H9 (cell line): ENCODE results near the gene SFXN5. TPM values are rescaled to one million over a fixed set of nuclear protein-coding genes. Genes with fewer than 3 reads are reported as not detected.

Experiments used
- DNase-seq: peaks from one replicate; pipeline ENCODE4 v3.0.0-alpha.2; 2017
- H2AFZ ChIP-seq: one replicate; pipeline ENCODE4 v1.6.1; 2013; ENCODE audit warnings: mild to moderate bottlenecking, low read length, control low read depth, moderate library complexity
- H2AK5ac ChIP-seq: 2 replicates; pipeline ENCODE4 v1.6.1; 2013; ENCODE audit warnings: low read length, control low read depth, mixed read lengths; ENCODE audit not compliant: insufficient read length
- H2BK120ac ChIP-seq: one replicate; pipeline ENCODE4 v1.6.1; 2013; ENCODE audit warnings: low read depth, mild to moderate bottlenecking, low read length, control low read depth, inconsistent platforms; ENCODE audit not compliant: poor library complexity, severe bottlenecking
- H2BK12ac ChIP-seq: 2 replicates; pipeline ENCODE4 v1.6.1; 2013; ENCODE audit warnings: low read length, control low read depth, mixed read lengths, low read depth; ENCODE audit not compliant: insufficient read length
- H2BK15ac ChIP-seq: 2 replicates; pipeline ENCODE4 v1.6.1; 2013; ENCODE audit warnings: low read depth, low read length, control low read depth
- H2BK20ac ChIP-seq: one replicate; pipeline ENCODE4 v1.6.1; 2013; ENCODE audit warnings: low read depth, mild to moderate bottlenecking, low read length, control low read depth, inconsistent platforms; ENCODE audit not compliant: poor library complexity, severe bottlenecking
- H2BK5ac ChIP-seq: 2 replicates; pipeline ENCODE4 v1.6.1; 2013; ENCODE audit warnings: low read length, control low read depth, mixed read lengths; ENCODE audit not compliant: insufficient read length
- H3K14ac ChIP-seq: 2 replicates; pipeline ENCODE4 v1.6.1; 2013; ENCODE audit warnings: low read length, control low read depth; ENCODE audit not compliant: insufficient read depth
- H3K18ac ChIP-seq: 2 replicates; pipeline ENCODE4 v1.6.1; 2013; ENCODE audit warnings: low read depth, mild to moderate bottlenecking, mixed read lengths, low read length, control low read depth; ENCODE audit not compliant: insufficient read length
- H3K23ac ChIP-seq: 2 replicates; pipeline ENCODE4 v1.6.1; 2013; ENCODE audit warnings: low read length, control low read depth, mixed read lengths, low read depth; ENCODE audit not compliant: insufficient read length
- H3K23me2 ChIP-seq: 2 replicates; pipeline ENCODE4 v1.6.1; 2013; ENCODE audit warnings: low read depth, mild to moderate bottlenecking, mixed read lengths, low read length, control low read depth; ENCODE audit not compliant: insufficient read length, poor library complexity, severe bottlenecking
- H3K27ac ChIP-seq: 2 replicates; pipeline ENCODE4 v1.5.1; 2013; ENCODE audit warnings: low read length, control low read depth, mixed read lengths, low read depth; ENCODE audit not compliant: insufficient read length
- H3K27me3 ChIP-seq: 2 replicates; pipeline ENCODE4 v1.6.1; 2013; ENCODE audit warnings: low read length, control low read depth, inconsistent platforms; ENCODE audit not compliant: insufficient read depth
- H3K4ac ChIP-seq: 2 replicates; pipeline ENCODE4 v1.6.1; 2013; ENCODE audit warnings: low read depth, mild to moderate bottlenecking, control low read depth, inconsistent platforms, low read length, moderate library complexity
- H3K4me1 ChIP-seq: 2 replicates; pipeline ENCODE4 v1.6.1; 2013; ENCODE audit warnings: low read length, control low read depth, inconsistent platforms; ENCODE audit not compliant: insufficient read depth
- H3K4me2 ChIP-seq: 2 replicates; pipeline ENCODE4 v1.6.1; 2013; ENCODE audit warnings: low read length, control low read depth, mixed read lengths; ENCODE audit not compliant: insufficient read length, insufficient read depth
- H3K56ac ChIP-seq: 2 replicates; pipeline ENCODE4 v1.6.1; 2013; ENCODE audit warnings: low read depth, mild to moderate bottlenecking, mixed read lengths, low read length, control low read depth; ENCODE audit not compliant: insufficient read length
- H3K79me1 ChIP-seq: 2 replicates; pipeline ENCODE4 v1.6.1; 2013; ENCODE audit warnings: low read depth, mild to moderate bottlenecking, moderate library complexity, low read length, control low read depth, inconsistent platforms; ENCODE audit not compliant: insufficient read depth, poor library complexity, severe bottlenecking
- H3K79me2 ChIP-seq: 2 replicates; pipeline ENCODE4 v1.6.1; 2013; ENCODE audit warnings: low read length, control low read depth, inconsistent platforms; ENCODE audit not compliant: insufficient read depth
- H3K9ac ChIP-seq: 2 replicates; pipeline ENCODE4 v1.6.1; 2013; ENCODE audit warnings: low read length, control low read depth, mixed read lengths; ENCODE audit not compliant: insufficient read length; ENCODE audit errors: extremely low read depth
- H3K9me3 ChIP-seq: one replicate; pipeline ENCODE4 v1.6.1; 2013; ENCODE audit warnings: low read depth, low read length, inconsistent platforms; ENCODE audit not compliant: control insufficient read depth
- H3T11ph ChIP-seq: one replicate; pipeline ENCODE4 v1.6.1; 2013; ENCODE audit warnings: mild to moderate bottlenecking, low read length, control low read depth, inconsistent platforms
- H4K20me1 ChIP-seq: one replicate; pipeline ENCODE4 v1.6.1; 2013; ENCODE audit not compliant: control insufficient read depth, insufficient read length, insufficient read depth
- H4K5ac ChIP-seq: 2 replicates; pipeline ENCODE4 v1.6.1; 2013; ENCODE audit warnings: low read depth, mild to moderate bottlenecking, mixed read lengths, low read length, control low read depth; ENCODE audit not compliant: insufficient read length
- H4K8ac ChIP-seq: replicated peaks from 2 replicates; pipeline ENCODE4 v1.6.1; 2013; ENCODE audit warnings: low read length, control low read depth, mixed read lengths, low read depth; ENCODE audit not compliant: insufficient read length
- H4K91ac ChIP-seq: 2 replicates; pipeline ENCODE4 v1.6.1; 2013; ENCODE audit warnings: low read depth, mild to moderate bottlenecking, moderate library complexity, mixed read lengths, low read length, control low read depth; ENCODE audit not compliant: insufficient read length
- H3K27ac Mint-ChIP-seq, 3 experiments: 2 replicates in 2 of 3; 3 replicates in 1 of 3; pipeline ENCODE4 v1.8.0; 2020 to 2021; ENCODE audit warnings: mixed read lengths in 3 of 3, mild to moderate bottlenecking in 1 of 3, moderate library complexity in 1 of 3
- H3K27me3 Mint-ChIP-seq: 2 replicates; pipeline ENCODE4 v1.8.0; 2021; ENCODE audit warnings: low read depth, mild to moderate bottlenecking, moderate library complexity, mixed read lengths
- H3K36me3 Mint-ChIP-seq, 3 experiments: 2 replicates in 2 of 3; 3 replicates in 1 of 3; pipeline ENCODE4 v1.8.0; 2020 to 2021; ENCODE audit warnings: low read depth in 3 of 3, mixed read lengths in 3 of 3; ENCODE audit not compliant: insufficient read depth in 1 of 3
- H3K4me1 Mint-ChIP-seq, 2 experiments: 2 replicates each; pipeline ENCODE4 v1.8.0; 2020; ENCODE audit warnings: mixed read lengths in 2 of 2
- H3K4me3 Mint-ChIP-seq, 2 experiments: 2 replicates in 1 of 2; 3 replicates in 1 of 2; pipeline ENCODE4 v1.8.0; 2020 to 2021; ENCODE audit warnings: mild to moderate bottlenecking in 2 of 2, mixed read lengths in 2 of 2, moderate library complexity in 1 of 2
- H3K9me3 Mint-ChIP-seq, 2 experiments: 2 replicates in 1 of 2; 3 replicates in 1 of 2; pipeline ENCODE4 v1.8.0; 2020; ENCODE audit warnings: mild to moderate bottlenecking in 2 of 2, mixed read lengths in 2 of 2, moderate library complexity in 1 of 2
- CTCF ChIP-seq: fragments of 200-600 bp; sonication (generic); conservative IDR thresholded peaks from 3 replicates; pipeline ENCODE4 v1.8.0; 2021; ENCODE audit warnings: antibody characterized with exemption, mild to moderate bottlenecking
- WGBS: extraction: QIAGEN DNeasy Blood & Tissue Kit; methylation state at CpG from one replicate; pipeline ENCODE4 v1.1.7; 2013; ENCODE audit warnings: missing lambda C conversion rate, low lambda C conversion rate, mixed read lengths; ENCODE audit not compliant: insufficient read length; ENCODE audit errors: extremely low coverage; 5-methylcytosine and 5-hydroxymethylcytosine counted together
- total RNA-seq: library from RNA; stranded (reverse); gene quantifications from 2 replicates; pipeline ENCODE4 v1.2.1, GENCODE V29; 2021

The SFXN5 gene
- total RNA-seq, 1 experiment from 2014 or later, result 30.9 TPM

- no CpG with 5 or more reads among the region's 6 CpGs for WGBS
- Mint-ChIP-seq H3K27me3 (no peaks in the 10 kb centered on the region), H3K9me3 (peaks cover 12% of the 10 kb centered on the region in 2 experiments; a peak in 4 of 5 replicates), H3K4me3 (no peak overlapping the region), H3K36me3 (peaks cover 21 to 51% (median 21%) of the 10 kb centered on the region in 3 experiments), H3K4me1 (peaks cover 17% of the 10 kb centered on the region in 2 experiments), H3K27ac (peak overlapping the region in 2 of 3 experiments; percentile 5 to 12; a peak in 1 of 7 replicates)
- no peak overlapping the region for H4K8ac ChIP-seq
- no peaks in the 10 kb centered on the region for H3K23me2 ChIP-seq
- no peak overlapping the region for H2AFZ ChIP-seq
- H3K56ac ChIP-seq, result no peak overlapping the region
- H2BK120ac ChIP-seq, result no peak overlapping the region
- H3T11ph ChIP-seq, result no peak overlapping the region
- no peak overlapping the region for H2BK15ac ChIP-seq
- H3K4me2 ChIP-seq, result no peak overlapping the region
- no peak overlapping the region for H3K4ac ChIP-seq
- no peak for TF ChIP-seq CTCF
- H2AK5ac ChIP-seq, result no peak overlapping the region
- H3K9ac ChIP-seq, result no peak overlapping the region
- no peak overlapping the region for H4K91ac ChIP-seq
- no peak overlapping the region for H4K5ac ChIP-seq
- H2BK5ac ChIP-seq, result no peak overlapping the region
- no peak overlapping the region for H2BK12ac ChIP-seq
- no peak overlapping the region for H2BK20ac ChIP-seq
- H3K9me3 ChIP-seq, result peaks cover 12% of the 10 kb centered on the region
- no peak overlapping the region for H3K23ac ChIP-seq
- no peaks in the 10 kb centered on the region; the same call in 1 of the 2 replicates for H3K4me1 ChIP-seq
- no peak for DNase-seq
- H3K14ac ChIP-seq, result no peak overlapping the region
- H3K18ac ChIP-seq, result no peak overlapping the region
- H3K79me2 ChIP-seq, result no peaks in the 10 kb centered on the region
- H3K27me3 ChIP-seq, result no peaks in the 10 kb centered on the region
- H3K27ac ChIP-seq, result no peak overlapping the region
- H3K79me1 ChIP-seq, result peaks cover 3% of the 10 kb centered on the region
- H4K20me1 ChIP-seq, result no peaks in the 10 kb centered on the region
These were observed 18.0 kb downstream of the SFXN5 start for GRCh38 chr2:73053316-73054114.
